ENCODE measurements around the gene ZDHHC21.

ZDHHC21 gene

DNA sequence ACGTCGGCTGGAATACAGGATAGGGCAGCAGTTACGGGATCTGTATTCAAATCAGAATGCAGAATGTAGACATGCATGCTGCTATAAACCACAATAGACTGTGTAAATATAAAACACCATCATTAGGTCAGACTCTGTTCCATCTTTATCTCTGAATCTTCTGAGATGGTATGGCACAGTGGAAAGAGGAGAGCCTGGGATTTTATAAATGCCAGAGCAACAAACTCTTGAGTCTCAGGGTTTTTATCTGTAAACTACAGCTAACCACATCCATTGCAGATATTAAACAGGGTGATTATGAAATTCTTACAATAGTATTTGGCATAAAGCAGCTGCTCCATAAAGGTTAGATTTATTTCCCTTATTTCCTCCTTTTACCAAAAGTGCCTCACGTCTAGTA lies 108.7 kb downstream of the ZDHHC21 start:
- no peak overlapping the region for H3K4me3 ChIP-seq (ENCODE audit: low read depth, low read length)
- TF ChIP-seq, protein P1, sequence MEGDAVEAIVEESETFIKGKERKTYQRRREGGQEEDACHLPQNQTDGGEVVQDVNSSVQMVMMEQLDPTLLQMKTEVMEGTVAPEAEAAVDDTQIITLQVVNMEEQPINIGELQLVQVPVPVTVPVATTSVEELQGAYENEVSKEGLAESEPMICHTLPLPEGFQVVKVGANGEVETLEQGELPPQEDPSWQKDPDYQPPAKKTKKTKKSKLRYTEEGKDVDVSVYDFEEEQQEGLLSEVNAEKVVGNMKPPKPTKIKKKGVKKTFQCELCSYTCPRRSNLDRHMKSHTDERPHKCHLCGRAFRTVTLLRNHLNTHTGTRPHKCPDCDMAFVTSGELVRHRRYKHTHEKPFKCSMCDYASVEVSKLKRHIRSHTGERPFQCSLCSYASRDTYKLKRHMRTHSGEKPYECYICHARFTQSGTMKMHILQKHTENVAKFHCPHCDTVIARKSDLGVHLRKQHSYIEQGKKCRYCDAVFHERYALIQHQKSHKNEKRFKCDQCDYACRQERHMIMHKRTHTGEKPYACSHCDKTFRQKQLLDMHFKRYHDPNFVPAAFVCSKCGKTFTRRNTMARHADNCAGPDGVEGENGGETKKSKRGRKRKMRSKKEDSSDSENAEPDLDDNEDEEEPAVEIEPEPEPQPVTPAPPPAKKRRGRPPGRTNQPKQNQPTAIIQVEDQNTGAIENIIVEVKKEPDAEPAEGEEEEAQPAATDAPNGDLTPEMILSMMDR (conservative IDR thresholded peaks at IDR 0.05; ENCODE audit: low read depth, low read length) = no peak
- no peak for DNase-seq (ENCODE audit: low read depth)

DNA sequence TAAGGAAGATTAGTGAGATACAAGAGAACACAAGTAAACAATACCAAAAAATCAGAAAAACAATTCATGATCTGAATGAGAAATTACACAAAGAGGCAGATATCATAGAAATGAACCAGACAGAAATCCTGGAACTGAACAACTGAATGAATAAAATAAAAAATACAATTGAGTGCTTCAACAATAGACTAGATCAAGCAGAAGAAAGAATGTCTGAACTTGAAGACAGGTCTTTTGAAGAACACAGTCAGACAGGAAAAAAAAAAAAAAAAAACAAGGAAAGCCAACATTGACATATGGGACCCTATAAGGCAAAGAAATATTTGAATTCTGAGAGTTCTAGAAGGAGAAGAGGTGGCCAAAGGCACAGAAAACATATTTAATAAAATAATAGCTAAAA lies 115.2 kb downstream of the ZDHHC21 start:
- DNase-seq (ENCODE audit: low read depth) = no peak
- no peak overlapping the region for H3K4me3 ChIP-seq (ENCODE audit: low read depth, low read length)
- TF ChIP-seq, protein P1 (conservative IDR thresholded peaks at IDR 0.05; ENCODE audit: low read depth, low read length) = no peak

DNA sequence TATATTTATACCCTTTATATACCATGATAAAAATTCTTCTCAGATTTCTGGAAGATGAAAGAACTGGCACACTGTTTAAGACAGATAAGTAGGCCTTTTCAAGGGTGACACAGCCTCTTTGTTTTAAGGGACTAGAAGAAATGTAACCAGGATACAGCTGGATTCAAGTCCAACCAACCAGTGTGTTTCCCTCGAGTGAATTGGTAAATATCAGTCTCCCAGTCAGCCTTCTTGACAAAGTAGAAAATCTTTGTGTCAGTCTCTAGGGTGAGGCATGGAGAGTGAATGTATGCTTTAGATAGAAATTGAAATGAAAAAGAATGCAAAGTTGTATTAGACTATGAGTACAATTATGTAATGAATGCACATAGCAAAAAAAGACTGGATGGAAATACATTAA lies 119.1 kb downstream of the ZDHHC21 start:
- no peak for DNase-seq (ENCODE audit: low read depth)
- TF ChIP-seq, protein P1 (conservative IDR thresholded peaks at IDR 0.05; ENCODE audit: low read depth, low read length) = no peak
- no peak overlapping the region for H3K4me3 ChIP-seq (ENCODE audit: low read depth, low read length)

DNA sequence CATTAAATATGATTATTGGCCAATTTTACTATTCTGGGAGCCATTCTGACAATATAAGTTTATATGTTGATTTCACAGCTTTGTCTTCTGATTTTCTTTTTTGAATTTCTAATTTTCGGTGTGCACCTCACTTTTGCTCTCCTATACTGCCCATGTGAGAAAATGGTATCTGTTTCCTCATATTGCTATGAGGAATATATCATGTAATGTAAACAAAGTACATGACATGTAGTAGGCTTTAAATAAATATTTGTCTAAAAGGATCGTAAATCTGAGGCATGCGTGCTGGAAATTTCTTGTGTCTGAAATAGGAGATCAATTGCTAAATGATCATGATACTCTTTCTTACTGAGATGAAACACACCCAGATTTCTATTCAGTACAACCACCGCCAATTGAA lies 119.9 kb downstream of the ZDHHC21 start:
- no peak for DNase-seq (ENCODE audit: low read depth)
- TF ChIP-seq, protein P1 (conservative IDR thresholded peaks at IDR 0.05; ENCODE audit: low read depth, low read length) = no peak

DNA sequence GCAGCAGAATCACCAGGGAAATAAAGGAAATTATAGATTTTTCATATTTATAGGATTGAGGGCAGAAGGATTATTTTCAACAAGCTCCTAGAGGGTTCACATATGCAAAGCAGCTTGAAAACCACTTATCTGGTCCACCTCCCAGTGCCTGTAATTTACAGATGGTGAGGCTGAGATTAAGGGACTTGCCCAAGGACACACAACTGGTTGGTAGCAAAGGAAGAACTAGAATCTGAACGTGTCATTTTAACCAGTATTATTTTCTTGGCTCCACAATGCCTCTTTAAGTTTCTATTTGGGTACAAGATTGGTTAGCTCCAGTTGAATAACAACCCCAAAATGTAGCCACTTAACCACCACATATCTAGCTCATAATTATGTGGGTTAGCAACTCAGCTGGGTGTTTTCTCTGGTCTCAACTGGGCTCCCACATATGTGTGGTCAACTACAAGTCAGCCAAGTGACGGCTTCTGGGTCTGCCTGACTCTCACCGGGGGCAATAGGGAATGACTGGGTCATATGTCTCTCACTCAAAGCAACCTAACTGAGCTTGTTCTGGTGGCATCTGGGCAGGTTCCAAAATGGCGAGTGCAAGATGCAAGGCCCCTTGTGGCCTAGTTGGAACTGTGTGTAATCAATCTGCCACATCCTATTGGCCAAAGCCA lies 127.7 kb downstream of the ZDHHC21 start:
- DNase-seq (ENCODE audit: low read depth) = no peak
- TF ChIP-seq, protein P1 (conservative IDR thresholded peaks at IDR 0.05; ENCODE audit: low read depth, low read length) = no peak
- H3K4me3 ChIP-seq (ENCODE audit: low read depth, low read length) = no peak overlapping the region

More for the DNA sequence above, 119.9 kb downstream of the ZDHHC21 start:
- H3K4me3 ChIP-seq (ENCODE audit: low read depth, low read length) = no peak overlapping the region

DNA sequence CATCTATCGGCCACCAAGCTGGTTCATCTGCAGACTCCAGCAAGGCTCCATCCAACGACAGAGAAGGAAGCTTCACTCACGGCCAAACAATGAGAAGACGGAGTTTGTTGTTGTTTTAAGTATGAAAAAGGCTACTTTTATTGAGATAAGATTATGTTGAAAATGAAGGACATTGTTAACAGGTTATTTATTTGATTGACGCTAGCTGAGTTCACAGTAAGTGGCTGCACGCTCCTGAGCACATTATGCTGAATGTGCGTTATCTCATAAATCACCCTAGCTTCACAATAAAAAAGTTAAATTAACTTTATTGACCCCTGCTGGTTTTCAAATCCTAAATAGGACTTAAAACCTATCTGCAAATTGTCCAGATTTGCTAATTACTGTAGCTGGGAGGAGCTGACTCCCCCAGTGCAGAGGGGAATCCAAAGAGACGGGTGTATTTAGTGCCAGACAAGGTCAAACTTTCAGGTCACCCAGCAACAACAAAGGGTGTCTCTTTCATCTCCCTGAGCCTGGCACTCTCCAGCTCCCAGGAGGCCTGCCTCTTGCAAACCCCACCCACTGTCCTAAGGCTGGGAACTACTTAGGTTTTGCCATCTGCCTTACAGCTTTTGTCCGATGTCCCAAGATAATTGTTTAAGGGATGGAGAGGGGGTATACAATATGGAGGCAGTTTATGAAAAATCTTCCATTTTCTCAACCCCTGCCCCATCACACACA lies 129.2 kb downstream of the ZDHHC21 start:
- TF ChIP-seq, protein P1 (conservative IDR thresholded peaks at IDR 0.05; ENCODE audit: low read depth, low read length) = no peak
- no peak for DNase-seq (ENCODE audit: low read depth)
- no peak overlapping the region for H3K4me3 ChIP-seq (ENCODE audit: low read depth, low read length)
